IPS-NIHi7 (cell line): ENCODE results near the gene PPP4R2.
A peak's percentile ranks its signal among the peaks of the same experiment; 100 is the strongest.
"Not testable (repeated sequence)": the region's sequence is repeated elsewhere in the genome, so short reads cannot be mapped to it uniquely, and the experiment has no call there.

ENCODE experiments used
- DNase-seq: peaks from one replicate; pipeline ENCODE4 v3.0.0; 2012; ENCODE audit warnings: mixed read lengths; ENCODE audit errors: extremely low spot score

PPP4R2 gene

GRCh38 chr3:72977060-72977808 is 19.4 kb upstream of the PPP4R2 start:
- no peak for DNase-seq

- DNase-seq, result no peak
Observed at GRCh38 chr3:72982609-72983366, 13.8 kb upstream of the PPP4R2 start.

- DNase-seq, result no peak
Observed at GRCh38 chr3:72985576-72985975, 11.0 kb upstream of the PPP4R2 start.

GRCh38 chr3:72990701-72991395 is 5.8 kb upstream of the PPP4R2 start:
- DNase-seq, result no peak

DNA sequence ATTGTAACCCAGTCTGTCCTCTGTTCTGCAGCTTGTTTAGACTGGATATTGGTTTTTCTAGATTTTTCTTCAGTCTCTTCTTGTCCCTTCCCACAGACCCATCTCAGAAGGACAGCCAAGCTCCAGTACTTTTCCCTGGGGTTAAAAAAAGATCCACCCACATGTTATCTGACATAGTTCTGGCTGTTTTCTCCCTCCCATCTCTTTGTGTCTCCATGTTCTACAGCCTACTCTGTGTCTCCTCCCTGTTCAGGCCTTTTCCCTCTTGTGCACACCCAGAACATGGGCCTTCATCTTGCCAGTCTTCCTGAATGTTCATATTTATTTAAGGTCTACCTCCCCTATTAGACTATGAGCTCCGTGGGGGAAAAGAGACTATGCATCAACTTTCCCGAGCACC is 5.1 kb upstream of the PPP4R2 start:
- DNase-seq, result no peak

GRCh38 chr3:72993391-72993790 is 3.2 kb upstream of the PPP4R2 start:
- DNase-seq, result no peak

DNA sequence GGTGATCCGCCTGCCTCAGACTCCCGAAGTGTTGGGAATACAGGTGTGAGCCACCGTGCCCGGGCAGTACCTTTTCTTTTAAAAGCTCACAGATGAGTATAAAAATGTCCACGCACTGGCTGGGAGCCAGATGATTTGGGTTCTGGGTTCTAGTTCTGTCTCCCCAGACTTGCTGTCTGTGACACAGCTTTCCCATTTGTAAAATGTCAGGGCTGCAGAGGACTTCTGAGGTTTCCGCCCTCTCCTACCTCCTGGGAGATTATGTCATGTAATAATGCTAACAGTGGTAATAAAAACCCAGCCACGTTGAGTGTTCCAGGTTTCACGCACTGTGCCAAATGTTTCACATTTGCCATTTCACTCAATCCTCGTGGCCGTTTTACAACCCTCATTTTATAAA is 1.3 kb upstream of the PPP4R2 start:
- DNase-seq, result no peak

GRCh38 chr3:72996121-72996472 is 514 bp upstream of the PPP4R2 start:
- DNase-seq, result no peak

- DNase-seq, result peak; percentile 34
Observed at GRCh38 chr3:72997421-72997961, 880 bp downstream of the PPP4R2 start.

- DNase-seq, result no peak
Observed at GRCh38 chr3:72998466-72998865, 1.9 kb downstream of the PPP4R2 start.

GRCh38 chr3:72999951-73000350 is 3.3 kb downstream of the PPP4R2 start:
- DNase-seq, result no peak

GRCh38 chr3:73003050-73003449 is 6.4 kb downstream of the PPP4R2 start:
- not testable (repeated sequence) for DNase-seq

DNA sequence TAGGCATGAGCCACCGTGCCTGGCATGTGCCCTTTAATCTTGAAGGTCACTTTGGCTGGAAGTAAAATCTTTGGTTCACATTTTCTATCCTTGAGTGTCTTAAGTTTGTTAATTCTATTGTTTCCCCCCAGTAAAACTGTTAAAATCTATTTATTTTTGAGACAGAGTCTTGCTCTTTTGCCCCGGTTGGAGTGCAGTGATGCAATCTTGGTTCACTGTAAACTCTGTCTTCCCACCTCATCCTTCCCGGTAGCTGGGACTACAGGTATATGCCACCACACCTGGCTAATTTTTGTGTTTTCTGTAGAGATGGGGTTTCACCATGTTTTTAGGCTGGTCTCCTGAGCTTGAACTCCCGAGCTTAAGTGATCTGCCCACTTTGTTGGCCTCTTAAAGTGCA is 7.7 kb downstream of the PPP4R2 start:
- no peak for DNase-seq

GRCh38 chr3:73007992-73008712 is 11.5 kb downstream of the PPP4R2 start:
- DNase-seq, result no peak

GRCh38 chr3:73009008-73009407 is 12.4 kb downstream of the PPP4R2 start:
- no peak for DNase-seq

DNA sequence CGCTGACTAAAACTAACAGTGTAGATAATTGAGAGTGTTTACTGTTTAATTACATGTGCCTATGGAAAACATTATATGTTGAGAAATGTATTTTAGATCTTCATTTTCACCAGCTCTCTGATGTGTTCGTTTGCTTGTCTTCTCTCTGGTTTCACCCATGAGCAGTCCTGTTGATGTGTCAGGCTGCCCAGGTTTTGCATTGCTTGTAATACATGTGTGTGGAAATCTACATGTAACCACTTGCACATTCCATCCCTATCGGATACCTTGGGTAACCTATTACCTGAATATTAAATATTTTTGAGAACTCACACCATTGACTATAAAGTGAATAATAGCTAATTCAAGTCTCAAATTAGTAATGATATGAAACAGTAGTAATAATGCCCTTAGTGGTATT is 13.1 kb downstream of the PPP4R2 start:
- DNase-seq, result no peak

- no peak for DNase-seq
Observed at GRCh38 chr3:73010158-73010557, 13.5 kb downstream of the PPP4R2 start.

DNA sequence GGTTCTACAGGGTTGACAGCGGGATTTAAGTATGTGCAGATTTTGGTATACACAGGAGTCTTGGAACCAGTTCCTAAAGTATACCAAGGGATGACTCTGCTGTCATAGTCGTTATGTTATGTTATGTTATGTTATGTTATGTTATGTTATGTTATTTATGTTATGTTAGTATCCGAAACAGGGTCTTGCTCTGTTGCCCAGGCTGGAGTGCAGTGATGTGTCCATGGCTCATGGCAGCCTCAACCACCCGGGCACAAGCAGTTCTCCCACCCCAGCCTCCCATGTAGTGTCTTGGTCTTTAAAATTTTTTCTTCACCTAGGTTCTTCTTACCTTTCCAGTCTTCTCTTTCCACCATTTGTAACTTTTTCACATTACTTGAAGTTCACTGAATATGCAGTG is 21.7 kb downstream of the PPP4R2 start:
- DNase-seq, result no peak

DNA sequence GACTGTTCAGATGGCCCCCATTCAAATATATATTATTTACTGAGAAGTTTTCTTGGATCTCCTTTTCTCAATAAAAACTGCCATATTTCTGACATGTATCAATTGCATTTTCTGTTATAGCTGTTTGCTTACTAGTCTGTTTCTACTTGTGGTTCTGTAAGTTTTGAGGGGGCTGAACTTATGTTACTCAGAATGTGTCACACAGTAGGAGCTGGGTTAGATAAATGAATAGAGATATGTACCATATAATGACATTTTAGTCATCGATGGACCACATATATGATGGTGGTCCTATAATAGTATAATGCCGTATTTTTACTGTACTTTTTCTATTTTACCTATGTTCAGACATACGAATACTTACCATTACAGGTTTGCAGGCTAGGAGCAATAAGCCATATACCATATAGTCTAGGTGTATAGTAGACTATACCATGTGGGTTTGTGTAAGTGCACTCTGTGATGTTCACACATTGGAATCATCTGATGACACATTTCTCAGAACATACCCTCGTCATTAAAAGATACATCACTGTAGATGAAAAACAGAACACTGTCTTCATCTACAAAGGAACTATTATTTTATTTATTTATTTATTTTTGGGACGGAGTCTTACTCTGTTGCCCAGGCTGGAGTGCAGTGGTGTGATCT is 22.3 kb downstream of the PPP4R2 start:
- DNase-seq, result no peak

- DNase-seq, result no peak
Observed at GRCh38 chr3:73021301-73021835, 24.8 kb downstream of the PPP4R2 start.

DNA sequence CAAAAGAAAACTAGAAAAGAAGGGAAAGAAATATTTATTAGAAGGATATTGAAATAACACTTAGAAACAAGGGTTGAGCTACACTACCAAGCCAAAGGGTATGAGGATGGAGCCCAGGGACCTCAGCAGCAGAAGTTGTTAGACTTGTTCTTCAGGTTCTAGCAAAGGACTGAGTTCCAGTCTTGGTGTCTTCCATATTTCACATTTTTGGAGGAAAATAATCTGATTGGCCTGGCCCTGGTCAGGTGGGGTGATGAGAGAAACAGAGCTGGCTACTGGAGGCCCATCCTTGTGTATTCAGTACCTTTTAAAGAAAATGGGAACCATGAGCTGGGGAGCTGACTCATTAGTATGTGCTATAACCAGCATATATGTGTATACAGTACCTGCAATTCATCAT is 28.2 kb downstream of the PPP4R2 start:
- DNase-seq, result peak; percentile 26
